OCI-LY1 (cell line): Measurements from ENCODE around the gene MARCHF6.

ENCODE experiments used
- H2AFZ ChIP-seq: fragments of 200-600 bp; sonication (generic), shearing (Covaris generic); 2 replicates; pipeline ENCODE4 v1.6.0; 2014; ENCODE audit warnings: antibody characterized with exemption, mild to moderate bottlenecking, low read length
- H3F3A ChIP-seq: fragments of 200-600 bp; sonication (generic), shearing (Covaris generic); 2 replicates; pipeline ENCODE4 v1.6.0; 2014; ENCODE audit warnings: mild to moderate bottlenecking, antibody characterized with exemption, low read length, moderate library complexity; ENCODE audit not compliant: insufficient read depth
- H3K27ac ChIP-seq: fragments of 200-600 bp; sonication (generic); 2 replicates; pipeline ENCODE4 v1.5.1; 2014; ENCODE audit warnings: low read length, mixed run types, mild to moderate bottlenecking, low read depth; ENCODE audit not compliant: poor library complexity, severe bottlenecking
- H3K27me3 ChIP-seq: fragments of 200-600 bp; sonication (generic); 2 replicates; pipeline ENCODE4 v1.6.0; 2014; ENCODE audit warnings: antibody characterized with exemption, mild to moderate bottlenecking, low read length, moderate library complexity; ENCODE audit not compliant: insufficient read depth
- H3K36me3 ChIP-seq: fragments of 200-600 bp; sonication (generic); 2 replicates; pipeline ENCODE4 v1.6.1; 2014; ENCODE audit warnings: mild to moderate bottlenecking, antibody characterized with exemption, low read length, moderate library complexity, mixed read lengths; ENCODE audit not compliant: insufficient read depth
- H3K4me1 ChIP-seq: fragments of 200-600 bp; sonication (generic); 2 replicates; pipeline ENCODE4 v1.5.1; 2014; ENCODE audit warnings: mild to moderate bottlenecking, low read length, moderate library complexity; ENCODE audit not compliant: insufficient read depth, severe bottlenecking
- H3K4me2 ChIP-seq: fragments of 200-600 bp; sonication (generic), shearing (Covaris generic); 2 replicates; pipeline ENCODE4 v1.6.1; 2014; ENCODE audit warnings: low read length
- H3K4me3 ChIP-seq: fragments of 200-600 bp; sonication (generic); 2 replicates; pipeline ENCODE4 v1.5.1; 2014; ENCODE audit warnings: low read length, low read depth, mild to moderate bottlenecking, mixed read lengths; ENCODE audit not compliant: poor library complexity, severe bottlenecking
- H3K79me2 ChIP-seq: fragments of 200-600 bp; shearing (Covaris generic); 2 replicates; pipeline ENCODE4 v1.6.1; 2016; ENCODE audit warnings: mixed run types, low read length, mixed read lengths; ENCODE audit not compliant: insufficient read depth
- H3K9ac ChIP-seq: fragments of 200-600 bp; sonication (generic), shearing (Covaris generic); 2 replicates; pipeline ENCODE4 v1.6.1; 2014; ENCODE audit warnings: mild to moderate bottlenecking, low read length, mixed read lengths
- H3K9me2 ChIP-seq: fragments of 200-600 bp; sonication (generic), shearing (Covaris generic); 2 replicates; pipeline ENCODE4 v1.6.1; 2014; ENCODE audit warnings: low read depth, mild to moderate bottlenecking, low read length, mixed read lengths
- H3K9me3 ChIP-seq: fragments of 200-600 bp; shearing (Covaris generic); 2 replicates; pipeline ENCODE4 v1.6.1; 2014; ENCODE audit warnings: low read length, mixed read lengths
- H4K20me1 ChIP-seq: fragments of 200-600 bp; sonication (generic), shearing (Covaris generic); 2 replicates; pipeline ENCODE4 v1.6.0; 2016; ENCODE audit warnings: mild to moderate bottlenecking, low read length; ENCODE audit not compliant: insufficient read depth
- EZH2 ChIP-seq: fragments of 200-600 bp; sonication (generic), shearing (Covaris generic); IDR thresholded peaks from 2 replicates; pipeline ENCODE4 v1.8.0; 2017; ENCODE audit warnings: borderline replicate concordance, mixed run types, mild to moderate bottlenecking, antibody characterized with exemption, low read length, moderate library complexity, mixed read lengths
- TF ChIP-seq, protein P1 (sequence below): fragments of 200-600 bp; sonication (generic), shearing (Covaris generic); IDR thresholded peaks from 2 replicates; pipeline ENCODE4 v1.5.1; 2017; ENCODE audit warnings: mild to moderate bottlenecking, antibody characterized with exemption, low read length, moderate library complexity, mixed read lengths

Gene MARCHF6

GRCh38 chr5:10348258-10348657, 5.2 kb upstream of the MARCHF6 start:
- Histone ChIP-seq H3K36me3 (no peaks in the 10 kb centered on the region), H3K9ac (no peak overlapping the region), H3K9me2 (no peaks in the 10 kb centered on the region), H4K20me1 (no peaks in the 10 kb centered on the region), H3K4me1 (peaks cover 13% of the 10 kb centered on the region), H3K79me2 (no peaks in the 10 kb centered on the region), H3K4me3 (no peak overlapping the region), H2AFZ (no peak overlapping the region), H3K27ac (no peak overlapping the region), H3F3A (no peaks in the 10 kb centered on the region), H3K4me2 (no peak overlapping the region), H3K9me3 (no peaks in the 10 kb centered on the region), H3K27me3 (no peaks in the 10 kb centered on the region)
- TF ChIP-seq, protein P1, sequence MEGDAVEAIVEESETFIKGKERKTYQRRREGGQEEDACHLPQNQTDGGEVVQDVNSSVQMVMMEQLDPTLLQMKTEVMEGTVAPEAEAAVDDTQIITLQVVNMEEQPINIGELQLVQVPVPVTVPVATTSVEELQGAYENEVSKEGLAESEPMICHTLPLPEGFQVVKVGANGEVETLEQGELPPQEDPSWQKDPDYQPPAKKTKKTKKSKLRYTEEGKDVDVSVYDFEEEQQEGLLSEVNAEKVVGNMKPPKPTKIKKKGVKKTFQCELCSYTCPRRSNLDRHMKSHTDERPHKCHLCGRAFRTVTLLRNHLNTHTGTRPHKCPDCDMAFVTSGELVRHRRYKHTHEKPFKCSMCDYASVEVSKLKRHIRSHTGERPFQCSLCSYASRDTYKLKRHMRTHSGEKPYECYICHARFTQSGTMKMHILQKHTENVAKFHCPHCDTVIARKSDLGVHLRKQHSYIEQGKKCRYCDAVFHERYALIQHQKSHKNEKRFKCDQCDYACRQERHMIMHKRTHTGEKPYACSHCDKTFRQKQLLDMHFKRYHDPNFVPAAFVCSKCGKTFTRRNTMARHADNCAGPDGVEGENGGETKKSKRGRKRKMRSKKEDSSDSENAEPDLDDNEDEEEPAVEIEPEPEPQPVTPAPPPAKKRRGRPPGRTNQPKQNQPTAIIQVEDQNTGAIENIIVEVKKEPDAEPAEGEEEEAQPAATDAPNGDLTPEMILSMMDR = no peak
- no peak for TF ChIP-seq EZH2

DNA sequence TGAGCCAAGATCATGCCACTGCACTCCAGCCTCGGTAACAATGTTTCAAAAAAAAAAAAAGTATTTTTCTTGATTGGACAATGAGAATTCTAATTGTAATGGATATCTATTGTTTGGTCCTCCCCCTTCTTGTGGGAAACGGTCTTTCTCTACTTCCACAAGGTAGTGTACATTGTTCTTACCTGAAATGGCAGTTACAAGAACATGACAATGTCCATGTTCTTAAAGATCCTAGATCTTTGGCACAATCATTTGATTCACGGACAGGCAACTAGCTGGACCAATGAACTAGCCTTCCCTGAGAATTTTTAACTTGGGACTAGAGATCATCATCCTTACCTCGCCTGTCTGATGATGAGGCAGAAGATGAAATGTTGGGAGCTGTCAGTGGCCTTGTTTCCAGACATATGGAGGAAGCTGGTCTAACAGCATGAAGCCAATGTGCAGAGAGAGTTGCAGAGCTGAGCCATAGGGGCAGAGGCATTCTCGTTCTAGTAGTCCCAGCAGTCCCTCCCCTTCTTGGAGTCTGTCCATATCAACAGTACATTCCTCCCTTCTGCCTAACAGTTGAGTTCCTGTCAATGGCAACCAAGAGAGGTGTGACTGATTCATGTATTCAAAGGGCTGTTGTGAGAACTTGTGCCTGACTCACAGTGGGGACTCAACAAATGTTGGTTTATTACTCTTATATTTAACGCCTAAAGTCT, 2.1 kb upstream of the MARCHF6 start:
- TF ChIP-seq EZH2 = no peak
- TF ChIP-seq, protein P1 = no peak
- Histone ChIP-seq H3F3A (no peaks in the 10 kb centered on the region), H3K79me2 (peaks cover 22% of the 10 kb centered on the region), H3K9me3 (no peaks in the 10 kb centered on the region), H3K36me3 (no peaks in the 10 kb centered on the region), H3K27me3 (no peaks in the 10 kb centered on the region), H3K4me1 (peaks cover 24% of the 10 kb centered on the region), H4K20me1 (peaks cover 3% of the 10 kb centered on the region; the same call in 1 of the 2 replicates), H3K9ac (no peak overlapping the region), H2AFZ (no peak overlapping the region), H3K9me2 (no peaks in the 10 kb centered on the region), H3K4me3 (no peak overlapping the region), H3K27ac (no peak overlapping the region), H3K4me2 (no peak overlapping the region)

DNA sequence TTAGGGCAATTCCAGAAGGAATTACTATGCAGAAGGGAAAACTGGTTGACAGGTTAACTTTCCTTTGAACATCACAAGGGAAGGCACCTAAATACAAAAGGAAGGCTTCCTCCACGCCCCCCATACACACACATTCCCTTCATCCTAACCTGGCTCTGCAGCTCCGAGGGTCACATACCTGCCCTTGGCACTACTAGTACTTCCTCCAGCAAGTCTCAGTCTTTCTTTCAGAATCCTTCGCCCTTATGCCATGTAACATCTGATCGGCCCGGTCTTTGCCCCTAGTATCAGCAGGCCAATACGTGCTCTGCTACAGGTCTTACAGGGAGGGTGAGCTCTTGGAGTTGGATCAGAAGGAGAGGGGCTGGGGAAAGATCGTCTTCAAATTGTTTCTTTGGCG, 1.6 kb upstream of the MARCHF6 start:
- Histone ChIP-seq H3K36me3 (no peaks in the 10 kb centered on the region), H3K9me3 (no peaks in the 10 kb centered on the region), H4K20me1 (peaks cover 3% of the 10 kb centered on the region; the same call in 1 of the 2 replicates), H3K27me3 (no peaks in the 10 kb centered on the region), H3K27ac (no peak overlapping the region), H3K4me1 (peaks cover 30% of the 10 kb centered on the region), H2AFZ (no peak overlapping the region), H3K4me3 (peak overlapping the region; percentile 75), H3K79me2 (peaks cover 28% of the 10 kb centered on the region), H3F3A (no peaks in the 10 kb centered on the region), H3K9me2 (no peaks in the 10 kb centered on the region), H3K4me2 (peak overlapping the region; percentile 88; the same call in 1 of the 2 replicates), H3K9ac (no peak overlapping the region)
- TF ChIP-seq, protein P1 = no peak
- TF ChIP-seq EZH2 = no peak
